H1 (cell line): ENCODE measurements around the gene SPTLC3. TPM values are rescaled to one million over a fixed set of nuclear protein-coding genes. Genes with fewer than 3 reads are reported as not detected.

Experiments used
- CTCF ChIA-PET: fragments of 300-600 bp; sonication (Branson Sonifier 250); formaldehyde crosslinking; loops from one replicate; lab custom pipeline; 2021; ENCODE audit not compliant: partially characterized antibody; lab: Charles Lee
- POLR2A ChIA-PET: fragments of 300-600 bp; sonication (Branson Sonifier 250); formaldehyde crosslinking; loops from one replicate; lab custom pipeline; 2021; ENCODE audit warnings: inconsistent platforms; ENCODE audit not compliant: partially characterized antibody; lab: Charles Lee
- DNase-seq, 2 experiments: peaks; one replicate each; pipeline versions ENCODE4 v3.0.0 to v3.0.0-alpha.2; 2010 to 2022; ENCODE audit warnings: low spot score in 2 of 2, low read depth in 1 of 2, mixed read lengths in 1 of 2
- FAIRE-seq: peaks from 2 replicates; lab custom pipeline; 2011; peaks lifted over from hg19 to GRCh38; lab: Jason Lieb, UNC
- H2AFZ ChIP-seq: 2 replicates; pipeline ENCODE4 v1.8.1; 2012; ENCODE audit warnings: low read length, inconsistent platforms
- H2AK5ac ChIP-seq: 2 replicates; pipeline ENCODE4 v1.6.1; 2013; ENCODE audit warnings: low read depth, low read length
- H2BK120ac ChIP-seq: replicated peaks from 2 replicates; pipeline ENCODE3; 2013; ENCODE audit warnings: low read depth, low read length, inconsistent platforms
- H2BK12ac ChIP-seq: 2 replicates; pipeline ENCODE4 v1.6.1; 2013; ENCODE audit warnings: low read depth, low read length
- H2BK15ac ChIP-seq: 2 replicates; pipeline ENCODE4 v1.6.1; 2013; ENCODE audit warnings: low read length
- H2BK20ac ChIP-seq: 2 replicates; pipeline ENCODE4 v1.6.1; 2013; ENCODE audit warnings: low read length
- H2BK5ac ChIP-seq: 2 replicates; pipeline ENCODE4 v1.6.1; 2013; ENCODE audit warnings: low read depth, low read length
- H3K14ac ChIP-seq: 2 replicates; pipeline ENCODE4 v1.6.1; 2013; ENCODE audit warnings: inconsistent platforms; ENCODE audit not compliant: insufficient read length
- H3K18ac ChIP-seq: 2 replicates; pipeline ENCODE4 v1.6.1; 2013; ENCODE audit warnings: low read length; ENCODE audit errors: extremely low read depth
- H3K23ac ChIP-seq: 2 replicates; pipeline ENCODE4 v1.6.1; 2013; ENCODE audit warnings: inconsistent platforms; ENCODE audit not compliant: insufficient read length
- H3K23me2 ChIP-seq: 2 replicates; pipeline ENCODE4 v1.6.1; 2013; ENCODE audit warnings: low read depth, low read length
- H3K27ac ChIP-seq: 2 replicates; pipeline ENCODE4 v1.6.1; 2011; ENCODE audit warnings: low read depth, low read length, inconsistent platforms
- H3K27me3 ChIP-seq, 4 experiments: replicated peaks in 1 of 4; 1 replicate in 1 of 4; 2 replicates in 3 of 4; pipeline versions ENCODE4 v1.6.1 to v1.8.1; 2011 to 2013; ENCODE audit warnings: low read length in 3 of 4, mild to moderate bottlenecking in 3 of 4, inconsistent platforms in 2 of 4, mixed read lengths in 2 of 4, moderate library complexity in 1 of 4; ENCODE audit not compliant: control insufficient read depth in 3 of 4, insufficient read depth in 3 of 4; ENCODE audit errors: extremely low read depth in 1 of 4
- H3K36me3 ChIP-seq, 4 experiments: 2 replicates each; pipeline versions ENCODE4 v1.6.1 to v1.8.1; 2011 to 2013; ENCODE audit warnings: mild to moderate bottlenecking in 4 of 4, low read length in 3 of 4, moderate library complexity in 2 of 4, control low read depth in 1 of 4, inconsistent platforms in 1 of 4; ENCODE audit not compliant: insufficient read depth in 4 of 4, control insufficient read depth in 2 of 4
- H3K4ac ChIP-seq: replicated peaks from 2 replicates; pipeline ENCODE3; 2013; ENCODE audit warnings: low read length, low read depth, mixed read lengths, inconsistent platforms; ENCODE audit not compliant: insufficient read length
- H3K4me1 ChIP-seq, 4 experiments: replicated peaks in 1 of 4; 1 replicate in 1 of 4; 2 replicates in 3 of 4; pipeline versions ENCODE4 v1.6.1 to v1.8.1; 2011 to 2013; ENCODE audit warnings: low read length in 3 of 4, inconsistent platforms in 2 of 4, mixed read lengths in 1 of 4; ENCODE audit not compliant: insufficient read depth in 4 of 4, control insufficient read depth in 3 of 4
- H3K4me2 ChIP-seq, 2 experiments: 2 replicates each; pipeline versions ENCODE4 v1.6.1 to v1.8.1; 2011 to 2013; ENCODE audit warnings: low read depth in 2 of 2, low read length in 2 of 2, control low read depth in 1 of 2, inconsistent platforms in 1 of 2, mild to moderate bottlenecking in 1 of 2; ENCODE audit not compliant: insufficient read depth in 1 of 2
- H3K4me3 ChIP-seq, 4 experiments: fragments of 200-600, 300-600 bp in 1 of 4; sonication (generic), shearing (Covaris generic), sonication (Bioruptor Twin) in 1 of 4; 2 replicates each; pipeline versions ENCODE4 v1.5.1 to v1.8.1; 2011 to 2016; ENCODE audit warnings: low read length in 4 of 4, low read depth in 3 of 4, control low read depth in 2 of 4, inconsistent platforms in 2 of 4, mild to moderate bottlenecking in 2 of 4, mixed read lengths in 1 of 4, moderate library complexity in 1 of 4; ENCODE audit not compliant: insufficient read depth in 2 of 4; ENCODE audit errors: extremely low read depth in 1 of 4
- H3K56ac ChIP-seq: replicated peaks from 2 replicates; pipeline ENCODE3; 2013; ENCODE audit warnings: low read depth, mild to moderate bottlenecking, mixed read lengths, low read length, inconsistent platforms; ENCODE audit not compliant: insufficient read length
- H3K79me1 ChIP-seq: 2 replicates; pipeline ENCODE4 v1.6.1; 2013; ENCODE audit warnings: low read depth, low read length, control low read depth
- H3K79me2 ChIP-seq, 2 experiments: 2 replicates each; pipeline versions ENCODE4 v1.6.1 to v1.8.1; 2012 to 2013; ENCODE audit warnings: low read length in 2 of 2, mild to moderate bottlenecking in 2 of 2, inconsistent platforms in 1 of 2; ENCODE audit not compliant: insufficient read depth in 2 of 2, control insufficient read depth in 1 of 2
- H3K9ac ChIP-seq, 4 experiments: replicated peaks in 1 of 4; 1 replicate in 1 of 4; 2 replicates in 3 of 4; pipeline versions ENCODE4 v1.6.1 to v1.8.1; 2011 to 2013; ENCODE audit warnings: low read depth in 3 of 4, low read length in 3 of 4, control low read depth in 2 of 4, mild to moderate bottlenecking in 2 of 4, moderate library complexity in 2 of 4, inconsistent platforms in 1 of 4; ENCODE audit errors: extremely low read depth in 1 of 4
- H3K9me3 ChIP-seq, 2 experiments: 2 replicates each; pipeline versions ENCODE4 v1.6.1 to v1.8.1; 2012 to 2013; ENCODE audit warnings: mild to moderate bottlenecking in 2 of 2, moderate library complexity in 2 of 2, control low read depth in 1 of 2, inconsistent platforms in 1 of 2, low read depth in 1 of 2, low read length in 1 of 2, mixed read lengths in 1 of 2; ENCODE audit not compliant: insufficient read depth in 2 of 2
- H4K20me1 ChIP-seq, 2 experiments: replicated peaks in 1 of 2; 2 replicates each; pipeline versions ENCODE3 to v1.8.1; 2011 to 2013; ENCODE audit warnings: inconsistent platforms in 2 of 2, low read length in 2 of 2, mild to moderate bottlenecking in 1 of 2; ENCODE audit not compliant: insufficient read depth in 2 of 2, control insufficient read depth in 1 of 2
- H4K5ac ChIP-seq: 2 replicates; pipeline ENCODE4 v1.6.1; 2013; ENCODE audit warnings: low read length, low read depth, mixed read lengths, inconsistent platforms; ENCODE audit not compliant: insufficient read length
- H4K8ac ChIP-seq: 2 replicates; pipeline ENCODE4 v1.8.0; 2013; ENCODE audit warnings: mild to moderate bottlenecking, moderate library complexity, low read length, inconsistent platforms; ENCODE audit not compliant: insufficient read depth; ENCODE audit errors: extremely low read depth
- H4K91ac ChIP-seq: replicated peaks from 2 replicates; pipeline ENCODE3; 2013; ENCODE audit warnings: low read length, mixed read lengths, inconsistent platforms; ENCODE audit not compliant: insufficient read length
- ASH2L ChIP-seq: fragments of 200-600, 300-600 bp; sonication (generic); IDR thresholded peaks from one replicate; pipeline ENCODE4 v1.7.1; 2017; ENCODE audit warnings: low read length
- CREB1 ChIP-seq: IDR thresholded peaks from 2 replicates; pipeline ENCODE4 v1.6.1; 2012; ENCODE audit warnings: inconsistent platforms
- EZH2 ChIP-seq: fragments of 200-600 bp; sonication (generic); IDR thresholded peaks from 2 replicates; pipeline ENCODE4 v1.7.1; 2012; ENCODE audit warnings: low read depth, mild to moderate bottlenecking, moderate library complexity, low read length, inconsistent platforms; ENCODE audit not compliant: severe bottlenecking
- GTF2F1 ChIP-seq: IDR thresholded peaks from 2 replicates; pipeline ENCODE4 v1.6.1; 2012; ENCODE audit warnings: low read depth, low read length, improper control_type of control experiment, borderline replicate concordance
- NRF1 ChIP-seq: IDR thresholded peaks from 2 replicates; pipeline ENCODE4 v1.6.1; 2011; ENCODE audit warnings: mild to moderate bottlenecking, low read depth, low read length, improper control_type of control experiment
- POU5F1 ChIP-seq: IDR thresholded peaks from 2 replicates; pipeline ENCODE4 v1.6.1; 2011; ENCODE audit warnings: low read depth, mild to moderate bottlenecking, low read length, moderate library complexity
- RXRA ChIP-seq: IDR thresholded peaks from 2 replicates; pipeline ENCODE4 v1.6.1; 2011; ENCODE audit warnings: low read depth, mild to moderate bottlenecking, low read length, moderate library complexity; ENCODE audit not compliant: insufficient read depth
- SAP30 ChIP-seq: fragments of 300-600 bp; sonication (generic); IDR thresholded peaks from 2 replicates; pipeline ENCODE4 v1.7.1; 2012; ENCODE audit warnings: low read length, moderate library complexity, mild to moderate bottlenecking, inconsistent platforms; ENCODE audit not compliant: insufficient read depth, insufficient replicate concordance
- TAF7 ChIP-seq: optimal IDR thresholded peaks from 2 replicates; pipeline ENCODE3; 2011; ENCODE audit warnings: low read depth, mild to moderate bottlenecking, inconsistent platforms, low read length, moderate library complexity, borderline replicate concordance
- WGBS, 2 experiments: shearing (Covaris generic) in 1 of 2; methylation state at CpG; one replicate each; pipeline versions ENCODE4 v1.1.6 to v1.1.7; 2013 to 2015; ENCODE audit warnings: low lambda C conversion rate in 2 of 2, mixed read lengths in 2 of 2, inconsistent platforms in 1 of 2, low coverage in 1 of 2, missing lambda C conversion rate in 1 of 2; ENCODE audit not compliant: insufficient replicate concordance in 2 of 2, insufficient coverage in 1 of 2, insufficient read length in 1 of 2; ENCODE audit errors: extremely low coverage in 1 of 2, missing lambda C conversion rate in 1 of 2; 5-methylcytosine and 5-hydroxymethylcytosine counted together
- polyA plus RNA-seq, 7 experiments: library from polyadenylated mRNA; depleted of rRNA in 3 of 7; stranded (reverse) in 5 of 7; unstranded in 2 of 7; fragments of >200 nt in 5 of 7; fragments of 200-250 nt in 2 of 7; gene quantifications; 1 replicate in 5 of 7; 2 replicates in 1 of 7; 4 replicates in 1 of 7; pipeline versions ENCODE4 v1.2.1 to v1.2.3, GENCODE V29; 2011 to 2013; ENCODE audit warnings: missing spikeins in 2 of 7, mixed read lengths in 2 of 7
- total RNA-seq: library from RNA; stranded (reverse); fragmentation: NEBNext Ultra II Directional; extraction: Animal tissue kit (Norgen Biotek cat#: 25700); gene quantifications from 2 replicates; pipeline ENCODE4 v1.2.1, GENCODE V29; 2021
- TF ChIP-seq, protein P1 (sequence below): IDR thresholded peaks from 2 replicates; pipeline ENCODE4 v1.6.1; 2012; ENCODE audit warnings: inconsistent platforms

The SPTLC3 gene
- total and polyA plus RNA-seq, 2 of the 8 experiments (the other 6 are each of a cell fraction or from before 2014, with no cell fraction given) = 0.23 to 0.82 TPM

DNA sequence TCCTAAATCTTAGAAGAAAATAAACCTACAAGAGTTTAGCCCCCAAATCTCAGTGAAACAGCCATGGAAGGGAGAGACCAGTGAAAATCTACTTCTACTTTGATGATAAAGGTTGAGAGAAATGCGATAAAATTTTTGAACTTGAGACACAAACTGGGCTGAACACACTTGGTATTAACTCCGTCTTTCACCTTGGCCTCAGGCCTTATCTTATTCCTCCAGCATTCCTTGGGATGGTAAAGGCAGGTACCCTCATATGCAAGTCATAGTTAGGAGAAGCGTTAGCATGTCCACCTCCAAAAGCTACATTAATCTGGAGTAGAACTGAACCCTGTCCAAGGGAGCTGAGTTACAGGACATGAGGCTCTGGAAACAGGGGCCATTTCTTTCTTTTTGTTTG is 1.2 kb upstream of the SPTLC3 start:
- no peaks in the 10 kb centered on the region for H3K23me2 ChIP-seq
- no peak overlapping the region for H2AK5ac ChIP-seq
- no peaks in the 10 kb centered on the region for H3K79me2 ChIP-seq
- no peak overlapping the region for H3K18ac ChIP-seq
- CTCF ChIA-PET = interaction anchor here (1.6 kb wide), 1 partner anchor 94 kb away, joined by 4 read pairs; no protein-coding TSS in a partner anchor
- no peak overlapping the region for H3K14ac ChIP-seq
- H3K79me1 ChIP-seq = no peaks in the 10 kb centered on the region
- WGBS, 2 experiments = 76% methylated on average over 3 of the region's 3 CpGs; no CpG with 5 or more reads in 1 of the 2 experiments
- no peak overlapping the region for H3K4me3 ChIP-seq
- H3K9me3 ChIP-seq = no peaks in the 10 kb centered on the region
- H3K9ac ChIP-seq = no peak overlapping the region
- H2BK120ac ChIP-seq = no peak overlapping the region
- DNase-seq (no peak), FAIRE-seq (no peak)
- H3K56ac ChIP-seq = no peak overlapping the region
- H2BK12ac ChIP-seq = no peak overlapping the region
- H2BK15ac ChIP-seq = no peak overlapping the region
- H4K91ac ChIP-seq = no peak overlapping the region
- no peak overlapping the region for H3K4me2 ChIP-seq
- no peaks in the 10 kb centered on the region for H4K20me1 ChIP-seq
- H3K23ac ChIP-seq = no peak overlapping the region
- H3K4me1 ChIP-seq = peaks cover 0 to 1% (median 0%) of the 10 kb centered on the region in 4 experiments; a peak in 1 of 7 replicates
- H2AFZ ChIP-seq = no peak overlapping the region
- H3K4ac ChIP-seq = no peak overlapping the region
- H3K27me3 ChIP-seq = no peaks in the 10 kb centered on the region; a peak in 1 of 7 replicates
- no peak overlapping the region for H3K27ac ChIP-seq
- H4K8ac ChIP-seq = no peak overlapping the region
- no peaks in the 10 kb centered on the region for H3K36me3 ChIP-seq
- H2BK5ac ChIP-seq = no peak overlapping the region
- POLR2A ChIA-PET = no interaction called here
- no peak overlapping the region for H4K5ac ChIP-seq
- no peak overlapping the region for H2BK20ac ChIP-seq
- TF ChIP-seq SAP30 (no peak), CREB1 (no peak), GTF2F1 (no peak), RXRA (no peak), TAF7 (no peak), POU5F1 (no peak), ASH2L (no peak), EZH2 (no peak), NRF1 (no peak)
- TF ChIP-seq, protein P1, sequence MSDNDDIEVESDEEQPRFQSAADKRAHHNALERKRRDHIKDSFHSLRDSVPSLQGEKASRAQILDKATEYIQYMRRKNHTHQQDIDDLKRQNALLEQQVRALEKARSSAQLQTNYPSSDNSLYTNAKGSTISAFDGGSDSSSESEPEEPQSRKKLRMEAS = no peak
